Measurements from ENCODE around the gene CD58. TPM values are rescaled to one million over a fixed set of nuclear protein-coding genes. Genes with fewer than 3 reads are reported as not detected.

The CD58 gene
- total RNA-seq, 2 donors from 2014 or later = 15.4 to 32.7 TPM

GRCh38 chr1:116494745-116495144, 76.1 kb downstream of the CD58 start:
- no peaks in the 10 kb centered on the region for H3K27me3 Mint-ChIP-seq (ENCODE audit: low read depth)
- no peak overlapping the region for H3K4me3 Mint-ChIP-seq
- no peak for ATAC-seq (replicated peaks in 1 of 2)

DNA sequence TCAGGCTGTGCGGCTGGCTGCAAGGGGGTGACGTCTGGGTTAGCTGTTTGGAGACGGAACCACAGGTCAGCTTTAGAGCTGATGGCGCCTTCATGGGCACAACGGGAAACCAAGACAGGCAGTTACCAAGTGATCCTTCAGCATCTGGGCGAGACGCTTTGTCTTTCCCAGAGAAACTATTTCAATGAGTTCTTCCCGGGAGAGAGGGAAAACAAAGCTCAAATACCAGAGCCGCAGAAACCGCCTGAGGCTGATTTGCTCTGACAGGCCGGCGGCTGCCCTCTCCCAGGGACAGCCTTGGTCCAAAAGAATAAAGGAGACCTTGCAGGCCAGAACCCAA, 76.5 kb downstream of the CD58 start:
- ATAC-seq (replicated peaks in 1 of 2) (no peak), DNase-seq (no peak)
- peaks cover 18% of the 10 kb centered on the region for H3K4me1 Mint-ChIP-seq (ENCODE audit: low read depth)
- H3K36me3 Mint-ChIP-seq (ENCODE audit: insufficient read depth in 2 of 2) = no peaks in the 10 kb centered on the region
- no peaks in the 10 kb centered on the region for H3K27me3 Mint-ChIP-seq (ENCODE audit: low read depth)
- H3K4me3 Mint-ChIP-seq = no peak overlapping the region
- no peaks in the 10 kb centered on the region for H3K9me3 Mint-ChIP-seq
- H3K27ac Mint-ChIP-seq = no peak overlapping the region

More at GRCh38 chr1:116494745-116495144, 76.1 kb downstream of the CD58 start:
- Mint-ChIP-seq H3K4me1 (ENCODE audit: low read depth) (peaks cover 18% of the 10 kb centered on the region), H3K36me3 (ENCODE audit: insufficient read depth in 2 of 2) (no peaks in the 10 kb centered on the region), H3K27ac (no peak overlapping the region), H3K9me3 (no peaks in the 10 kb centered on the region)
- DNase-seq = no peak

GRCh38 chr1:116493484-116494352, 77.1 kb downstream of the CD58 start:
- no peak overlapping the region for H3K27ac Mint-ChIP-seq
- H3K27me3 Mint-ChIP-seq (ENCODE audit: low read depth) = no peaks in the 10 kb centered on the region
- peaks cover 17% of the 10 kb centered on the region for H3K4me1 Mint-ChIP-seq (ENCODE audit: low read depth)
- ATAC-seq (replicated peaks in 1 of 2) = no peak
- no peak overlapping the region for H3K4me3 Mint-ChIP-seq
- no peak for DNase-seq
- no peaks in the 10 kb centered on the region for H3K9me3 Mint-ChIP-seq
- no peaks in the 10 kb centered on the region for H3K36me3 Mint-ChIP-seq (ENCODE audit: insufficient read depth in 2 of 2)

- H3K27me3 Mint-ChIP-seq (ENCODE audit: low read depth) = no peaks in the 10 kb centered on the region
- no peak for DNase-seq
- no peak overlapping the region for H3K27ac Mint-ChIP-seq
- no peaks in the 10 kb centered on the region for H3K9me3 Mint-ChIP-seq
- H3K4me3 Mint-ChIP-seq = no peak overlapping the region
- ATAC-seq (replicated peaks in 1 of 2) = no peak
- peaks cover 17% of the 10 kb centered on the region for H3K4me1 Mint-ChIP-seq (ENCODE audit: low read depth)
- no peaks in the 10 kb centered on the region for H3K36me3 Mint-ChIP-seq (ENCODE audit: insufficient read depth in 2 of 2)
These were observed 77.8 kb downstream of the CD58 start for GRCh38 chr1:116493036-116493435.

DNA sequence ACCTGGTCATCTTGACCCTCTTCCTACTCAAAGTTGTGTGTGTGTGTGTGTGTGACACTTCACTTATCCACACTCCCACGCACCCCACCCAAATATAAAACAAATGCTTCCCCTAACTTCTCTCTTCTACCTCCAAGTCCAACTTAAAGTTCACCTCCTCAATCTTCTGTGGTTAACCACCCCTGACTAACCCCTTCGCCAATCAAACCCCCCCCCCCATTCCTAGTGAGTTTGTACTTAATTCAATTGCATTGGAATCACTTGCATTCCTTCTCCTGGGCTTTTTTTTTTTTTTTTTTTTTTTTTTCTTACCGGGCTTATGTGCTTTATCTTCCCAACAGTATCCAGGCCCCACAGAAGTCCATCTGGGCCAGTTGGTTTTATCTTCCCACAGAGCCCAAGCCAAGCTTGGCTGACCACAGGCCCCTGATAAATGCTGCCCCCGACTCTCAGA, 78.4 kb downstream of the CD58 start:
- Mint-ChIP-seq H3K4me1 (ENCODE audit: low read depth) (peaks cover 17% of the 10 kb centered on the region), H3K36me3 (ENCODE audit: insufficient read depth in 2 of 2) (no peaks in the 10 kb centered on the region), H3K9me3 (no peaks in the 10 kb centered on the region), H3K4me3 (no peak overlapping the region), H3K27ac (no peak overlapping the region), H3K27me3 (ENCODE audit: low read depth) (no peaks in the 10 kb centered on the region)
- ATAC-seq (replicated peaks in 1 of 2) = no peak
- no peak for DNase-seq

- Mint-ChIP-seq H3K27ac (no peak overlapping the region), H3K4me3 (no peak overlapping the region), H3K9me3 (no peaks in the 10 kb centered on the region), H3K36me3 (ENCODE audit: insufficient read depth in 2 of 2) (no peaks in the 10 kb centered on the region), H3K27me3 (ENCODE audit: low read depth) (no peaks in the 10 kb centered on the region), H3K4me1 (ENCODE audit: low read depth) (peaks cover 17% of the 10 kb centered on the region)
- DNase-seq (no peak), ATAC-seq (replicated peaks in 1 of 2) (no peak)
These were observed 79.0 kb downstream of the CD58 start for GRCh38 chr1:116491700-116492357.

DNA sequence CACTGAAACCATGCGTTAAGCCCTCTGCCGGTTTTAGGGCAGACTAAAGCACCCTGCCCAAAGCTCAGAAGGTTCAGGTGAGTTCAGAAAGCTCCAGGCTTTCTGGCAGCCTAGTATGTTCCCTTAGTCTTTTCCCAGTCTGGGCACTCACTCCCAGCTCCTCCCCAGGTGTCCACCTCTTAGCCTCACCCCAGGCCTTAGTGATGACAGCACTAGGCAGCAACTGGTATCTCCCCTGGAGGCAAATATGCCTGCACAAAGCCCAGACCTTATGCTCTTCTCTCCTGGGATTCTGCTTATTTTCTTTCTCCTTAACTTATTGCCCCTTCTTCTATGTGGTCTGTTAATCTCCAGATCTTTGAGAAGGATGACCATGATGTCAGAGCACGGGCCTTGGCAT, 80.2 kb downstream of the CD58 start:
- Mint-ChIP-seq H3K27me3 (ENCODE audit: low read depth) (no peaks in the 10 kb centered on the region), H3K9me3 (no peaks in the 10 kb centered on the region), H3K36me3 (ENCODE audit: insufficient read depth in 2 of 2) (no peaks in the 10 kb centered on the region), H3K4me1 (ENCODE audit: low read depth) (peaks cover 17% of the 10 kb centered on the region), H3K27ac (no peak overlapping the region), H3K4me3 (no peak overlapping the region)
- DNase-seq (no peak), ATAC-seq (replicated peaks in 1 of 2) (no peak)

DNA sequence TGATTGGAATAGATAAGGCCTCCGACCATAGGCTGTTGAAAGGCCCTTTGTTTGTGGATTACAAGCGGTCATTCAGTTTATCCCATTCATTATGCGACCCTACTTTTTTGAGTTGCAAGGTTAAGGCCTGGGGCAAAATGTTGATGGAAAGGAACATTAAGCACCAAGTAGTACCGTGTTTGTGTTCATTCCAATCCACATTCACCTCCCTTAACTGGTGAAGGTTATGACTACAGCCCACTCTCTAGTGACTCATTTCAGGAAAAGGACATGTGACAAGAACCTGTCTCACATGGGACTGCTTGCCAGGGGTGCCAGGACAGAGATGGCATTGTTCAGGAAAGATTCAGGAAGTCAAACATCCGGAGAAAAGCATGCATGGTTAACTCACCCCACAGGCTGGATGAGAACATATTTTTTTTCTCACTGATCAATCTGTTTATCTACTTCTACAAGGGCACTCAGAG, 81.6 kb downstream of the CD58 start:
- ATAC-seq (replicated peaks in 1 of 2) (peak; percentile 43 to 60), DNase-seq (no peak)
- H3K4me1 Mint-ChIP-seq (ENCODE audit: low read depth) = peaks cover 21% of the 10 kb centered on the region
- H3K27me3 Mint-ChIP-seq (ENCODE audit: low read depth) = no peaks in the 10 kb centered on the region
- no peaks in the 10 kb centered on the region for H3K36me3 Mint-ChIP-seq (ENCODE audit: insufficient read depth in 2 of 2)
- H3K9me3 Mint-ChIP-seq = no peaks in the 10 kb centered on the region
- no peak overlapping the region for H3K27ac Mint-ChIP-seq
- no peak overlapping the region for H3K4me3 Mint-ChIP-seq

DNA sequence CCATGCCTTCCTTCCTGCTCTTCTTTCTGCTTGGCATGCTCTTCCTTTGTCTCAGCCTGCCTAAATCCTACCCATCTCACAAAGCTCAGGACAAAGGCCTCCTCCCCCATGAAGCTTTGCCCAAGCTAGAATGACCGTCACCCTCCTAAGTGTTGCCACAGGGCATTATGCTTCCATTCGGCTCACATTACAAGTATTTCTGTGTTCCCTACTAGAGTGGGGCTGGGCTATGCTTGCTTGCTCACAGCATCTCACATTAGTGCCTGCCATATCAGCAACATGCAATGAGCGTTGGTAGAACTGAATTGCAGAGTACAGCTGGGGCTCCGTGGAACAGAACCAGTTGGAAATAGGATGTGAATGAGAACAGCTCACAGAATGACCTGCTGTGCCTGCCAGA, 82.8 kb downstream of the CD58 start:
- Mint-ChIP-seq H3K4me3 (no peak overlapping the region), H3K36me3 (ENCODE audit: insufficient read depth in 2 of 2) (no peaks in the 10 kb centered on the region), H3K9me3 (no peaks in the 10 kb centered on the region), H3K27ac (no peak overlapping the region), H3K4me1 (ENCODE audit: low read depth) (peaks cover 21% of the 10 kb centered on the region), H3K27me3 (ENCODE audit: low read depth) (no peaks in the 10 kb centered on the region)
- DNase-seq (no peak), ATAC-seq (replicated peaks in 1 of 2) (no peak)

DNA sequence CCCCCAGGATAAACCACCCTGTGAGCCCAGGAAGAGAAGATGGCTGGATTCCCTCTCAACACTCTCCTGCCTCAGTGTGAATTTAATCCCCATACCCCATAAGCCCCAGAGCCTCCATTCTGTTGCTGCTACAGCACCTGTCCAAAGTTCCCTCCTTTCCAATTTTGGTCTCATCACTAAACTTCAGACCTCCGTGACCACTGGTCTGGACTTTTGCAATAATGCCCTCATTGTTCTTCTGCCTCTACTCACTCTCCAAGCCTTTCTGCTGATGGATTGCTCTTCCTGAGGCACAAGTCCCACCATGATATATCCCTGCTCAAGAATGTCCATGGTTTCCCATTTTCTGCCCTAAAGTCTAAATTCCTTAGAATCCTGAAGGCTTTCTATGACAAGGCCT, 83.2 kb downstream of the CD58 start:
- no peak overlapping the region for H3K4me3 Mint-ChIP-seq

DNA sequence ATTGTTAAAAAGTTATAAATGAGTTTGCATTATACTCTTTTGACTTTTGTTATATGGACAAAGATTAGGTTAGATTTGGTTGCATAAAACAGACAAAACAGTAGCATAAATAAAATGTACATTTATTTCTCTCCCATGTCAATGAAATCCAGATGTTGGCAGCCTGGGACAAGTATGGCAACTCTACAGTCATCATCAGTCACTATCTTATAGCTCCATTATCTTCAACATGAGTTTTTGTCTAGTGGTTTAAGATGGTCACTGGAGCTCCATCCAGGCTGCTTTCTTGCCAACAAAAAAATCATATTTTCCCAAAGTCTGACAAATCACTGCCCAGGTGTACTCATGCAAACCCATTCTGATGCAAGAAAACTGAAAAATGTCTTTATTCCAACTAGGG, 83.8 kb downstream of the CD58 start:
- DNase-seq = no peak
- no peaks in the 10 kb centered on the region for H3K27me3 Mint-ChIP-seq (ENCODE audit: low read depth)
- H3K27ac Mint-ChIP-seq = no peak overlapping the region
- H3K36me3 Mint-ChIP-seq (ENCODE audit: insufficient read depth in 2 of 2) = no peaks in the 10 kb centered on the region
- peaks cover 14% of the 10 kb centered on the region for H3K4me1 Mint-ChIP-seq (ENCODE audit: low read depth)
- no peaks in the 10 kb centered on the region for H3K9me3 Mint-ChIP-seq
- no peak for ATAC-seq (replicated peaks in 1 of 2)
- no peak overlapping the region for H3K4me3 Mint-ChIP-seq

More for the DNA sequence above, 83.2 kb downstream of the CD58 start:
- Mint-ChIP-seq H3K36me3 (ENCODE audit: insufficient read depth in 2 of 2) (no peaks in the 10 kb centered on the region), H3K4me1 (ENCODE audit: low read depth) (peaks cover 19% of the 10 kb centered on the region), H3K27me3 (ENCODE audit: low read depth) (no peaks in the 10 kb centered on the region), H3K9me3 (no peaks in the 10 kb centered on the region), H3K27ac (no peak overlapping the region)
- DNase-seq (no peak), ATAC-seq (replicated peaks in 1 of 2) (no peak)

DNA sequence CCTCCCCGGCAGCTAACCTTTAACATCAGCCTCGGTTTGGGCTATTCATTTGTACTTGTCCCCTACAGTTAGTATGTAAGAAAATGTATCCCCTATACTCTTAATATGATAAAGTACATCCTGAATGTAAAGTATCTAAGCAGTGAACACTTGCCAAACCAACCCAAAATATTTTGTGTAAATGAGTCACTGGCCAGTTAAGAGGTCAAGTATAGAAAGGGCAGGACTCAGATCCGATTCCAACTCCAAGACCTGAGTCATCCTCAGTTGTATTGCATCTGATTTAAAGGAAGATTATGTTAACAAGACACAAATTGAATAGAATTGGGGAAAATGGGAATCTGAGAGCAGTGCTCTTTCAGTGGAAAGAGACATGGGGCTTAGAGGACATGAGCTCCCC, 84.4 kb downstream of the CD58 start:
- no peaks in the 10 kb centered on the region for H3K36me3 Mint-ChIP-seq (ENCODE audit: insufficient read depth in 2 of 2)
- H3K9me3 Mint-ChIP-seq = no peaks in the 10 kb centered on the region
- ATAC-seq (replicated peaks in 1 of 2) (no peak), DNase-seq (no peak)
- no peak overlapping the region for H3K4me3 Mint-ChIP-seq
- H3K4me1 Mint-ChIP-seq (ENCODE audit: low read depth) = peaks cover 11% of the 10 kb centered on the region
- no peaks in the 10 kb centered on the region for H3K27me3 Mint-ChIP-seq (ENCODE audit: low read depth)
- H3K27ac Mint-ChIP-seq = no peak overlapping the region

- Mint-ChIP-seq H3K36me3 (ENCODE audit: insufficient read depth in 2 of 2) (no peaks in the 10 kb centered on the region), H3K27ac (no peak overlapping the region), H3K9me3 (no peaks in the 10 kb centered on the region)
These were observed 84.8 kb downstream of the CD58 start for GRCh38 chr1:116485976-116486375.

More at GRCh38 chr1:116485976-116486375, 84.8 kb downstream of the CD58 start:
- peaks cover 11% of the 10 kb centered on the region for H3K4me1 Mint-ChIP-seq (ENCODE audit: low read depth)
- no peak overlapping the region for H3K4me3 Mint-ChIP-seq
- DNase-seq (no peak), ATAC-seq (replicated peaks in 1 of 2) (no peak)
- H3K27me3 Mint-ChIP-seq (ENCODE audit: low read depth) = no peaks in the 10 kb centered on the region

Measured in activated T-cell treated with anti-CD3 and anti-CD28 coated beads, Interleukin-2, amount 50 U/mL, for 72 hours (primary cell).